Ureter (tissue), 1 donor: ENCODE results near the gene ASTN2. TPM values are rescaled to one million over a fixed set of nuclear protein-coding genes. Genes with fewer than 3 reads are reported as not detected.
A peak's percentile ranks its signal among the peaks of the same experiment; 100 is the strongest.
"Not testable (repeated sequence)": the region's sequence is repeated elsewhere in the genome, so short reads cannot be mapped to it uniquely, and the experiment has no call there.

Experiments
- DNase-seq: peaks from one replicate; pipeline ENCODE4 v3.0.0-alpha.2; 2020; ENCODE audit warnings: low spot score
- total RNA-seq: library from RNA; stranded (reverse); gene quantifications from one replicate; pipeline ENCODE4 v1.2.4, GENCODE V29; 2023
- donor health status: DM: yes; HTN: yes; CAD: no.

The ASTN2 gene
- total RNA-seq, 1 donor from 2014 or later: 19.6 TPM

- no peak for DNase-seq
These were observed 712.8 kb downstream of the ASTN2 start for GRCh38 chr9:116701940-116702642.

- DNase-seq: no peak
These were observed 713.7 kb downstream of the ASTN2 start for GRCh38 chr9:116700882-116701865.

GRCh38 chr9:116700279-116700678, 714.6 kb downstream of the ASTN2 start:
- DNase-seq: no peak

GRCh38 chr9:116697887-116698286, 717.0 kb downstream of the ASTN2 start:
- DNase-seq: no peak

- DNase-seq: no peak
These were observed 717.5 kb downstream of the ASTN2 start for GRCh38 chr9:116697362-116697761.

GRCh38 chr9:116695438-116695837, 719.4 kb downstream of the ASTN2 start:
- DNase-seq: no peak

- no peak for DNase-seq
These were observed 720.0 kb downstream of the ASTN2 start for GRCh38 chr9:116694785-116695291.

GRCh38 chr9:116693233-116693731, 721.6 kb downstream of the ASTN2 start:
- DNase-seq: no peak

- DNase-seq: no peak
These were observed 722.2 kb downstream of the ASTN2 start for GRCh38 chr9:116692616-116693015.

GRCh38 chr9:116691607-116692006, 723.2 kb downstream of the ASTN2 start:
- no peak for DNase-seq

GRCh38 chr9:116690805-116691204, 724.1 kb downstream of the ASTN2 start:
- not testable (repeated sequence) for DNase-seq

- DNase-seq: no peak
These were observed 725.3 kb downstream of the ASTN2 start for GRCh38 chr9:116689486-116690032.

GRCh38 chr9:116688806-116689485, 725.9 kb downstream of the ASTN2 start:
- no peak for DNase-seq

GRCh38 chr9:116687754-116688135, 727.1 kb downstream of the ASTN2 start:
- DNase-seq: no peak

- DNase-seq: peak; percentile 94
These were observed 727.6 kb downstream of the ASTN2 start, which contains the start of gene TRIM32 for GRCh38 chr9:116687074-116687753. TRIM32 (plus strand) TSS chr9:116687305; CDS start chr9:116697743, 10,438 bp downstream.

- no peak for DNase-seq
These were observed 728.2 kb downstream of the ASTN2 start for GRCh38 chr9:116686693-116687073.

GRCh38 chr9:116686135-116686534, 728.7 kb downstream of the ASTN2 start:
- no peak for DNase-seq

GRCh38 chr9:116685166-116685565, 729.7 kb downstream of the ASTN2 start:
- no peak for DNase-seq

- DNase-seq: no peak
These were observed 731.3 kb downstream of the ASTN2 start for GRCh38 chr9:116683535-116683934.

GRCh38 chr9:116674210-116674980, 740.5 kb downstream of the ASTN2 start:
- DNase-seq: no peak
